GM12872 (cell line): ENCODE measurements around the gene COL12A1.

Source experiments
- TF ChIP-seq, protein P1 (sequence below): IDR thresholded peaks from 3 replicates; pipeline ENCODE4 v1.5.1; 2011; ENCODE audit warnings: low read depth, mild to moderate bottlenecking, low read length, moderate library complexity; ENCODE audit not compliant: insufficient read depth

Gene COL12A1

GRCh38 chr6:75115481-75115880, 90.4 kb downstream of the COL12A1 start:
- TF ChIP-seq, protein P1, sequence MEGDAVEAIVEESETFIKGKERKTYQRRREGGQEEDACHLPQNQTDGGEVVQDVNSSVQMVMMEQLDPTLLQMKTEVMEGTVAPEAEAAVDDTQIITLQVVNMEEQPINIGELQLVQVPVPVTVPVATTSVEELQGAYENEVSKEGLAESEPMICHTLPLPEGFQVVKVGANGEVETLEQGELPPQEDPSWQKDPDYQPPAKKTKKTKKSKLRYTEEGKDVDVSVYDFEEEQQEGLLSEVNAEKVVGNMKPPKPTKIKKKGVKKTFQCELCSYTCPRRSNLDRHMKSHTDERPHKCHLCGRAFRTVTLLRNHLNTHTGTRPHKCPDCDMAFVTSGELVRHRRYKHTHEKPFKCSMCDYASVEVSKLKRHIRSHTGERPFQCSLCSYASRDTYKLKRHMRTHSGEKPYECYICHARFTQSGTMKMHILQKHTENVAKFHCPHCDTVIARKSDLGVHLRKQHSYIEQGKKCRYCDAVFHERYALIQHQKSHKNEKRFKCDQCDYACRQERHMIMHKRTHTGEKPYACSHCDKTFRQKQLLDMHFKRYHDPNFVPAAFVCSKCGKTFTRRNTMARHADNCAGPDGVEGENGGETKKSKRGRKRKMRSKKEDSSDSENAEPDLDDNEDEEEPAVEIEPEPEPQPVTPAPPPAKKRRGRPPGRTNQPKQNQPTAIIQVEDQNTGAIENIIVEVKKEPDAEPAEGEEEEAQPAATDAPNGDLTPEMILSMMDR, result no peak

DNA sequence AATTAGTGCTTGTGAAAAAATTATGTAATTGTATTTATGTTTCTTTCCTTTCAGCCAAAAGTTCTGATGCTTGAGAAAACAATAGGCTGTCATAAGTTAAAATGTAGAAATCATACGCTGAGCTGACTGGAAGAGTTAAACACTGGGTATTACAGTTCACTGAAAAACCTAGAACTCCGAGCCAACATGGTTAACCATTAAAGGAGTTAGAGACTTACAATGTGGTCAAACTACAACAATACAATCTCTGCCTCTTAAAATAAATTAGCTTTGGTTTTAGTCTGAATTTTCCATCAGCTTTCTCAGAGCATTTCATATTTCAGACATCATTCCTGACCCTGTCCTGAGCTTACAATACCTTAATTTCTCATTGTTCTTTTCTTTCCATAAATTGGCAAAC, 91.0 kb downstream of the COL12A1 start:
- TF ChIP-seq, protein P1, result no peak

DNA sequence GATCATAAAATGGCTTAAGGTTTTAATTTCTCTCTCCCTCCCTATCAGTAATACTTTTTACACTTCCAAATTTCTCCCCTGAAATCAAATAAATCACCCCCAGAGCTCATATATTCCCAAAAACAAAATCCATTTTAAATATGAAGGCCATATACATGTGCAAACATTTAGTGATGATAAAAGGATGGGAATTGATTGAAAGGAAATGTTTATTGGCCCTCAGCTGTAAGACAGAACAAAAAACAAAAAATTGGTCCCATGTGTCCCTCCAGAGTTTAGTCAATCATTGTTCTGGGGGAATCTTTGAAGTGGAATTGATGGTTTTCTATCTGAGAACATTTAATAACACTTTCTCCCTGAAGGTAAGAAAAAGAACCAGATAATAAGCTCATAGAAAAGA, 91.7 kb downstream of the COL12A1 start:
- TF ChIP-seq, protein P1, result no peak

DNA sequence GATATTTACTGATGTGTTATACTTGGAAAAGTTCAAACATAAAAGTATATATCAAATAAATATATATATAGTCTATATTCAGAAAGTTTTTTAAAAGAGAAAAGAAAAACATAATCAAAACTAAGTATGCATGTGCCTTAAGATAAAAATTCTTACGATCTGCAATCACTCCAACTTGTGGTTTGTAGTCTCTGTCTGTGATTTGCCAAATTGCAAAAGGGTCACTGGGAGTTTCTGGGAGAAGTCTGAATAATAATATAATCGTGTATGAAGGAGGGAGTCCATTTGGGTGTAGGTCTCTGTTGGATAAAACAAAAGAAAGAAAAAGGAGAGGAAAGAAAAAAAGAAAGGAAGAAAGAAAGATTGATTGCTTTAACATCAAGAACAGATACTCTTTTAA, 92.4 kb downstream of the COL12A1 start:
- TF ChIP-seq, protein P1, result no peak

DNA sequence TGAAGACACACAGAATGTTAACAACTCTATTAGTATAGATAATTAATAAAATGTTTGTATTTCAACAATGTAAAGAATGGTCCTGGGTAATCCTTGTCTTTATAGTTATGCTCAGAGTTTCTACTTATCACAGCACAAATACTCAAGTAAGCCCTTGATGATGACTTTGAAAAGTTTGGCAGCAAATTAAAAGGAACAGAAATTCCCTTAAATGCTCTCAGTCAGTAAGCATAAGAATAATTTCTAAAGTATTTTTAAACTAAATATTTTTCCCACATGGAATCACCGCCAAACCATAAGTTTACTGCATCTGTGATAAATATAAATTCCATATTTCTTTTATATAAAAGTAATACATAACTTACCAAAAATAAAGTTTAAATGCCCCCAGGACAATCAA, 96.1 kb downstream of the COL12A1 start:
- TF ChIP-seq, protein P1, result no peak

DNA sequence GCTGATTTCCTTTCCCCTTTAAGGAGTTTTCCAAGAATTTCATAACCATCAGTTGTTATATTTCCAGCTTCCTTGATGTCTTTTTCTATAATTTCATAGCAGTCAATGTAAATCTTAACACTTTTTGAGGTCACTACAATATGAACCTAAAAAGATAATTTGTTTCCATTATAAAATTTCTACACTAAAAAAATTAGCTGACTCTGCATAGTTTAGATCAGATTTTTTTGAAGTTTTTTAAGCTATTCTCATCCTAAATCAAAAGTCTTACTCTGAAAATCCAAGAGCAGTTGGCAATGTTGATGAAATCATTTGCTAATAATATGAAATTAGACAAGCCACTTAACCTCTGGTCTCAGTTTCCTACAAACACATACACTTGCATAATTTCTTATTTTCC, 96.8 kb downstream of the COL12A1 start:
- TF ChIP-seq, protein P1, result no peak

GRCh38 chr6:75108333-75108974, 97.4 kb downstream of the COL12A1 start:
- TF ChIP-seq, protein P1, result no peak
